Measurements from ENCODE around the gene UPK3A. TPM values are rescaled to one million over a fixed set of nuclear protein-coding genes. Genes with fewer than 3 reads are reported as not detected.
A peak's percentile ranks its signal among the peaks of the same experiment; 100 is the strongest.

Gene UPK3A
- polyA plus RNA-seq, 3 donors = 6.0 to 19.0 (median 14.0) TPM

DNA sequence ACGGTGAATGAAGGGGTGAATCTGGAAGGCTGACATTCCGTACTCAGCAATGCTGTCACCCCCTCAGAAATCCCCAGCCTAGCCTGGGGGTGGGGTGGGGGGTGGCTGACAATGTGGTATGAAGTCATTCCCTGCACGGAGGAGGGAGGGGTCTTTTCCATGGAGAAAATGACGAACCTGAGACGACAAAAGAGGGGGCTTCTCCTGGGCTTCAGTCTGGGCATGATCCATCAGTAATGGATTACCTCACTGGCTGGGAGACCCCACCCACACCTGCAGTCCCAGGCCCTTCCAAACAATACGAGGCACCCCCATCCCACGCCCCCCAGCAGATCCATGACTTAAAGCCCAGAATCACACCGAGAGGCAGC is 45.1 kb upstream of the UPK3A start:
- no peak for DNase-seq
- Mint-ChIP-seq H3K4me1 (peaks cover 74% of the 10 kb centered on the region), H3K36me3 (peaks cover 25 to 43% of the 10 kb centered on the region in 2 donors), H3K4me3 (peak overlapping the region; percentile 98), H3K27me3 (ENCODE audit: low read depth in 3 of 3) (peaks cover 0 to 6% (median 3%) of the 10 kb centered on the region in 3 donors), H3K27ac (peak overlapping the region; percentile 63 to 95 (median 94)), H3K9me3 (no peaks in the 10 kb centered on the region)
- no peaks in the 10 kb centered on the region for H3K27me3 ChIP-seq (ENCODE audit: control insufficient read depth in 2 of 2, insufficient read depth in 2 of 2, low read length in 2 of 2)
- H3K9me3 ChIP-seq (replicated peaks in 1 of 2; ENCODE audit: control insufficient read depth in 1 of 2, insufficient read depth in 1 of 2, low read length in 2 of 2) = no peaks in the 10 kb centered on the region
- H3K36me3 ChIP-seq (replicated peaks in 1 of 2; ENCODE audit: control insufficient read depth in 1 of 2, insufficient read depth in 2 of 2, low read length in 2 of 2) = peaks cover 16 to 26% of the 10 kb centered on the region in 2 donors
- H3K4me1 ChIP-seq (ENCODE audit: control insufficient read depth in 1 of 2, insufficient read depth in 2 of 2, low read length in 2 of 2) = peaks cover 62 to 72% of the 10 kb centered on the region in 2 donors
- peak overlapping the region; percentile 74 for H3K9ac ChIP-seq (ENCODE audit: insufficient read depth, low read length, poor library complexity, severe bottlenecking)
- peaks cover 54% of the 10 kb centered on the region for H4K20me1 ChIP-seq (ENCODE audit: insufficient read depth, low read length)
- peak overlapping the region; percentile 75 to 90 (median 77) for H3K4me3 ChIP-seq (replicated peaks in 1 of 3; ENCODE audit: low read depth in 2 of 3, low read length in 3 of 3)
- peak overlapping the region; percentile 95 for H3K4me2 ChIP-seq (replicated peaks; ENCODE audit: extremely low read depth, low read length, poor library complexity, severe bottlenecking)
- H3K27ac ChIP-seq (ENCODE audit: low read depth in 1 of 2, low read length in 2 of 2) = peak overlapping the region; percentile 69 to 71
- H3K79me2 ChIP-seq (ENCODE audit: insufficient read depth, low read length) = peaks cover 69% of the 10 kb centered on the region
- intact Hi-C loops (cut with micrococcal nuclease) = loop anchor here (2.0 to 5.0 kb wide), 2 partner anchors 29 to 32 kb away; no protein-coding TSS in a partner anchor
- TF ChIP-seq, protein P1, sequence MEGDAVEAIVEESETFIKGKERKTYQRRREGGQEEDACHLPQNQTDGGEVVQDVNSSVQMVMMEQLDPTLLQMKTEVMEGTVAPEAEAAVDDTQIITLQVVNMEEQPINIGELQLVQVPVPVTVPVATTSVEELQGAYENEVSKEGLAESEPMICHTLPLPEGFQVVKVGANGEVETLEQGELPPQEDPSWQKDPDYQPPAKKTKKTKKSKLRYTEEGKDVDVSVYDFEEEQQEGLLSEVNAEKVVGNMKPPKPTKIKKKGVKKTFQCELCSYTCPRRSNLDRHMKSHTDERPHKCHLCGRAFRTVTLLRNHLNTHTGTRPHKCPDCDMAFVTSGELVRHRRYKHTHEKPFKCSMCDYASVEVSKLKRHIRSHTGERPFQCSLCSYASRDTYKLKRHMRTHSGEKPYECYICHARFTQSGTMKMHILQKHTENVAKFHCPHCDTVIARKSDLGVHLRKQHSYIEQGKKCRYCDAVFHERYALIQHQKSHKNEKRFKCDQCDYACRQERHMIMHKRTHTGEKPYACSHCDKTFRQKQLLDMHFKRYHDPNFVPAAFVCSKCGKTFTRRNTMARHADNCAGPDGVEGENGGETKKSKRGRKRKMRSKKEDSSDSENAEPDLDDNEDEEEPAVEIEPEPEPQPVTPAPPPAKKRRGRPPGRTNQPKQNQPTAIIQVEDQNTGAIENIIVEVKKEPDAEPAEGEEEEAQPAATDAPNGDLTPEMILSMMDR (IDR thresholded peaks at IDR 0.05) = no peak
- 12% methylated on average over 5 of the region's 8 CpGs for WGBS (ENCODE audit: insufficient coverage)
- H2AFZ ChIP-seq (ENCODE audit: insufficient read depth, low read depth, low read length, poor library complexity, severe bottlenecking) = no peak overlapping the region

DNA sequence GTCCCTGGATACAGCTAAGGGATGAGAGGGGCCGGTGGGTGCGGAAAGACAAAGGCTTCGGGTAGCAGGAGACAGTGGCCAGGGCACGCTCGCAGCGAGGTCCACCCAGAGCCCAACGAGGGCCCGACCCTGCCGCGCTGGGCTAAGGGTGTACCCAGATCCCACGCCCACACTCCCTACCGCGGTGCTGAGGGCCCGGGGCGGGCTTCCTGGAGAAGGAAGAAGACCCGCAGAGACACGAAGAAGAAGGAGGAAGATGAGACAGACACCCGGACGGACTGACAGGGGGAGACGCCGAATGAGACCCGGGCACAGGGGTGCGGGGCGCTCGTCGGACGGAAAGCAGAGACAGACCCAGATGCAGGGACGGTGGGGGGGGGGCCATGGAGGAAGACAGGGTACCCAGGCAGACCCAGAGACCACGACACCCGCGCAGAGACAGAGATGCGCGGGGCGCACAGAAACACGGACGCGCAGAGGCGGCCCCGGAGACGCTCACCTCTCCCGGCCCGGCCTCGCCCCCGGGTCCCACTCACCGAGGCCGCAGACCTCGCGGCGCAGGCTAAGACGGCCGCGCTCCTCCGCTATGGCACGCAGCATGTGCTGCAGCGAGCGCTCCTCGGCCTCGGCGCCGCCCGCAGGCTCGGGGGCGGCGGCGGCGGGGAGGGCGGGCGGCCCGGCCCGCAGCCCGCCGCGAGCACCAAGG is 44.5 kb upstream of the UPK3A start:
- WGBS (ENCODE audit: insufficient coverage) = 0% methylated on average over 38 of the region's 73 CpGs

More for the DNA sequence above, 44.5 kb upstream of the UPK3A start:
- Mint-ChIP-seq H3K27me3 (ENCODE audit: low read depth in 3 of 3) (peaks cover 0 to 6% (median 3%) of the 10 kb centered on the region in 3 donors), H3K4me1 (peaks cover 74% of the 10 kb centered on the region), H3K4me3 (peak overlapping the region; percentile 98), H3K9me3 (no peaks in the 10 kb centered on the region), H3K36me3 (peaks cover 25 to 40% of the 10 kb centered on the region in 2 donors), H3K27ac (peak overlapping the region; percentile 88 to 95 (median 94))
- Histone ChIP-seq H3K4me1 (ENCODE audit: control insufficient read depth in 1 of 2, insufficient read depth in 2 of 2, low read length in 2 of 2) (peaks cover 61 to 72% of the 10 kb centered on the region in 2 donors), H3K4me3 (replicated peaks in 1 of 3; ENCODE audit: low read depth in 2 of 3, low read length in 3 of 3) (peak overlapping the region; percentile 75 to 90 (median 77)), H3K36me3 (replicated peaks in 1 of 2; ENCODE audit: control insufficient read depth in 1 of 2, insufficient read depth in 2 of 2, low read length in 2 of 2) (peaks cover 16 to 26% of the 10 kb centered on the region in 2 donors), H3K9ac (ENCODE audit: insufficient read depth, low read length, poor library complexity, severe bottlenecking) (peak overlapping the region; percentile 74), H3K79me2 (ENCODE audit: insufficient read depth, low read length) (peaks cover 63% of the 10 kb centered on the region), H4K20me1 (ENCODE audit: insufficient read depth, low read length) (peaks cover 48% of the 10 kb centered on the region), H3K4me2 (replicated peaks; ENCODE audit: extremely low read depth, low read length, poor library complexity, severe bottlenecking) (peak overlapping the region; percentile 95), H3K27me3 (ENCODE audit: control insufficient read depth in 2 of 2, insufficient read depth in 2 of 2, low read length in 2 of 2) (no peaks in the 10 kb centered on the region), H3K27ac (ENCODE audit: low read depth in 1 of 2, low read length in 2 of 2) (peak overlapping the region; percentile 69 to 71), H3K9me3 (replicated peaks in 1 of 2; ENCODE audit: control insufficient read depth in 1 of 2, insufficient read depth in 1 of 2, low read length in 2 of 2) (no peaks in the 10 kb centered on the region), H2AFZ (ENCODE audit: insufficient read depth, low read depth, low read length, poor library complexity, severe bottlenecking) (peak overlapping the region; percentile 61)
- intact Hi-C loops (cut with micrococcal nuclease) = loop anchor here (2.0 to 5.0 kb wide), 2 partner anchors 29 to 33 kb away; no protein-coding TSS in a partner anchor
- peak in 2 of 3 donors; percentile 37 to 45 for DNase-seq
- TF ChIP-seq, protein P1 (IDR thresholded peaks at IDR 0.05) = no peak
